ENCODE measurements around the gene CRCP. TPM values are rescaled to one million over a fixed set of nuclear protein-coding genes. Genes with fewer than 3 reads are reported as not detected.
A peak's percentile ranks its signal among the peaks of the same experiment; 100 is the strongest.

The CRCP gene
- total and polyA plus RNA-seq, 2 of the 13 experiments (the other 11 are each of a cell fraction or from before 2014, with no cell fraction given) = 22.7 to 31.0 TPM

DNA sequence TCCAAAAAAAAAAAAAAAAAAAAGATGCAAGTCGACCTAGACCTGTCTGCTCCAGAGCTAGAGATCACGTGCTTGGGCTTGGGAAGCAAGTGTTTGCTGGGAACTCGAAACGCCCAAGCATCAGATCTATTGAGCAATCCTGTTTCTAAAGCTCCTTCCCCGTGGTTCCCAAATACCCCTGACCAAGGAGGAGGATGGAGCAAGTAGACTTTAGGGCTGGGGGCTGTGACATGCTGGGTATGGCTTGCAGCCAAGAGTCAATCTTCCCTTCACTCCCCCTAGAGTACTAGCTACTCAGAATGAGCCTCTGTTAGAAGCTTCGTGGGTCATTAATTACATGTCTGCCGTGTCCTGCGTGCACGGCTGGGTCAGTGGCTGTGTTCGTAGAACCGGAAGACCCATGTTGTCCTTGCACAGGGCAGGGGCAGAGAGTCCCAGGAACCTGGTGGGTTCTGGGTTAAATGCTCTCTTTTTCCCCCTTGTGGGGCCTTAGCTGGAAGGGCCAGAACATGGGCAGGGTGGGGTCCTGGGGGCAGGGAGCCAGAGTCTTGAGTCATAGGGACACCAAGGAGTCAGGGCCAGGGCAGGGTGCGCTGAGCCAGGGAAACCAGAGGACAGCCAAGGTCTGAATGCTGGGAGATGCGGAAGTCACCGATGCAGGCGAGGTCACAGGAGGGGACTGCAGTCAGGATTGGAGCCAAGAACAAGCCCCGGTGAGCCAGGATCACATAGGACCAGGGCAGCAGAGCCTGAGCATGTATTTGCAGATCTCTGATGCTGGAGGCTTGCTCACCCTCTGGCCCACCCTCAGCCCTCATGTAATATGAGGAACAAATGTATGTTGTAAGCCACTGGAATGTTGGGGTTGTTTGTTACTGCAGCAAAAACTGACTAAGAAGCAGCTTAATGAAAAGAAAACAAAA, 55.9 kb downstream of the CRCP start (continued):
- TF ChIP-seq, protein P1, sequence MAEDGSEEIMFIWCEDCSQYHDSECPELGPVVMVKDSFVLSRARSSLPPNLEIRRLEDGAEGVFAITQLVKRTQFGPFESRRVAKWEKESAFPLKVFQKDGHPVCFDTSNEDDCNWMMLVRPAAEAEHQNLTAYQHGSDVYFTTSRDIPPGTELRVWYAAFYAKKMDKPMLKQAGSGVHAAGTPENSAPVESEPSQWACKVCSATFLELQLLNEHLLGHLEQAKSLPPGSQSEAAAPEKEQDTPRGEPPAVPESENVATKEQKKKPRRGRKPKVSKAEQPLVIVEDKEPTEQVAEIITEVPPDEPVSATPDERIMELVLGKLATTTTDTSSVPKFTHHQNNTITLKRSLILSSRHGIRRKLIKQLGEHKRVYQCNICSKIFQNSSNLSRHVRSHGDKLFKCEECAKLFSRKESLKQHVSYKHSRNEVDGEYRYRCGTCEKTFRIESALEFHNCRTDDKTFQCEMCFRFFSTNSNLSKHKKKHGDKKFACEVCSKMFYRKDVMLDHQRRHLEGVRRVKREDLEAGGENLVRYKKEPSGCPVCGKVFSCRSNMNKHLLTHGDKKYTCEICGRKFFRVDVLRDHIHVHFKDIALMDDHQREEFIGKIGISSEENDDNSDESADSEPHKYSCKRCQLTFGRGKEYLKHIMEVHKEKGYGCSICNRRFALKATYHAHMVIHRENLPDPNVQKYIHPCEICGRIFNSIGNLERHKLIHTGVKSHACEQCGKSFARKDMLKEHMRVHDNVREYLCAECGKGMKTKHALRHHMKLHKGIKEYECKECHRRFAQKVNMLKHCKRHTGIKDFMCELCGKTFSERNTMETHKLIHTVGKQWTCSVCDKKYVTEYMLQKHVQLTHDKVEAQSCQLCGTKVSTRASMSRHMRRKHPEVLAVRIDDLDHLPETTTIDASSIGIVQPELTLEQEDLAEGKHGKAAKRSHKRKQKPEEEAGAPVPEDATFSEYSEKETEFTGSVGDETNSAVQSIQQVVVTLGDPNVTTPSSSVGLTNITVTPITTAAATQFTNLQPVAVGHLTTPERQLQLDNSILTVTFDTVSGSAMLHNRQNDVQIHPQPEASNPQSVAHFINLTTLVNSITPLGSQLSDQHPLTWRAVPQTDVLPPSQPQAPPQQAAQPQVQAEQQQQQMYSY (CRISPR knock-in tag; IDR thresholded peaks at IDR 0.05) = peak; percentile 68; the same call in 1 of the 2 replicates
- TF ChIP-seq GABPA (IDR thresholded peaks at IDR 0.05; ENCODE audit: low read depth, low read length) (no peak), GABPA (CRISPR knock-in tag; IDR thresholded peaks at IDR 0.05; ENCODE audit: low read depth) (peak; percentile 37; the same call in 1 of the 2 replicates), SIN3A (IDR thresholded peaks at IDR 0.05; ENCODE audit: borderline replicate concordance, low read depth, low read length) (no peak), ZNF124 (CRISPR knock-in tag; IDR thresholded peaks at IDR 0.05) (no peak), ZNF441 (CRISPR knock-in tag; IDR thresholded peaks at IDR 0.05; ENCODE audit: borderline replicate concordance) (no peak), NONO (IDR thresholded peaks at IDR 0.05) (no peak), NONO (CRISPR knock-in tag; conservative IDR thresholded peaks at IDR 0.05) (no peak), POLR2G (IDR thresholded peaks at IDR 0.05; ENCODE audit: low read depth, low read length) (0 out of 2 replicates have a peak, but pooled peaks have one; percentile 30), SOX13 (IDR thresholded peaks at IDR 0.05) (no peak), SOX13 (CRISPR knock-in tag; conservative IDR thresholded peaks at IDR 0.05 in 1 of 2, IDR thresholded peaks at IDR 0.05 in 1 of 2) (0 out of 4 replicates have a peak, but pooled peaks of 1 of the 2 experiments have one; percentile 23), ZFY (CRISPR knock-in tag; IDR thresholded peaks at IDR 0.05) (0 out of 2 replicates have a peak, but pooled peaks have one; percentile 27), ZNF143 (CRISPR knock-in tag; IDR thresholded peaks at IDR 0.05) (0 out of 2 replicates have a peak, but pooled peaks have one; percentile 21), MTF1 (CRISPR knock-in tag; IDR thresholded peaks at IDR 0.05) (no peak), RXRB (CRISPR knock-in tag; IDR thresholded peaks at IDR 0.05; ENCODE audit: borderline replicate concordance) (no peak; the same call in 1 of the 2 replicates)
- TF ChIP-seq, protein P2, sequence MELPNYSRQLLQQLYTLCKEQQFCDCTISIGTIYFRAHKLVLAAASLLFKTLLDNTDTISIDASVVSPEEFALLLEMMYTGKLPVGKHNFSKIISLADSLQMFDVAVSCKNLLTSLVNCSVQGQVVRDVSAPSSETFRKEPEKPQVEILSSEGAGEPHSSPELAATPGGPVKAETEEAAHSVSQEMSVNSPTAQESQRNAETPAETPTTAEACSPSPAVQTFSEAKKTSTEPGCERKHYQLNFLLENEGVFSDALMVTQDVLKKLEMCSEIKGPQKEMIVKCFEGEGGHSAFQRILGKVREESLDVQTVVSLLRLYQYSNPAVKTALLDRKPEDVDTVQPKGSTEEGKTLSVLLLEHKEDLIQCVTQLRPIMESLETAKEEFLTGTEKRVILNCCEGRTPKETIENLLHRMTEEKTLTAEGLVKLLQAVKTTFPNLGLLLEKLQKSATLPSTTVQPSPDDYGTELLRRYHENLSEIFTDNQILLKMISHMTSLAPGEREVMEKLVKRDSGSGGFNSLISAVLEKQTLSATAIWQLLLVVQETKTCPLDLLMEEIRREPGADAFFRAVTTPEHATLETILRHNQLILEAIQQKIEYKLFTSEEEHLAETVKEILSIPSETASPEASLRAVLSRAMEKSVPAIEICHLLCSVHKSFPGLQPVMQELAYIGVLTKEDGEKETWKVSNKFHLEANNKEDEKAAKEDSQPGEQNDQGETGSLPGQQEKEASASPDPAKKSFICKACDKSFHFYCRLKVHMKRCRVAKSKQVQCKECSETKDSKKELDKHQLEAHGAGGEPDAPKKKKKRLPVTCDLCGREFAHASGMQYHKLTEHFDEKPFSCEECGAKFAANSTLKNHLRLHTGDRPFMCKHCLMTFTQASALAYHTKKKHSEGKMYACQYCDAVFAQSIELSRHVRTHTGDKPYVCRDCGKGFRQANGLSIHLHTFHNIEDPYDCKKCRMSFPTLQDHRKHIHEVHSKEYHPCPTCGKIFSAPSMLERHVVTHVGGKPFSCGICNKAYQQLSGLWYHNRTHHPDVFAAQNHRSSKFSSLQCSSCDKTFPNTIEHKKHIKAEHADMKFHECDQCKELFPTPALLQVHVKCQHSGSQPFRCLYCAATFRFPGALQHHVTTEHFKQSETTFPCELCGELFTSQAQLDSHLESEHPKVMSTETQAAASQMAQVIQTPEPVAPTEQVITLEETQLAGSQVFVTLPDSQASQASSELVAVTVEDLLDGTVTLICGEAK (IDR thresholded peaks at IDR 0.05) = no peak
- TF ChIP-seq, protein P2 (CRISPR knock-in tag; IDR thresholded peaks at IDR 0.05) = 0 out of 2 replicates have a peak, but pooled peaks have one; percentile 36

All from HepG2 (cell line).